T-helper 1 cell treated with Interleukin-12 subunit alpha and Interleukin-12 subunit beta and Interleukin-4 antibody, amounts not matched to agents 30 μg/mL and 1 μg/mL, for 36 hours (primary cell): ENCODE measurements around the gene SNRPA.
"Not testable (repeated sequence)": the region's sequence is repeated elsewhere in the genome, so short reads cannot be mapped to it uniquely, and the experiment has no call there.

ENCODE experiments used
- H3K27ac Mint-ChIP-seq: one replicate; pipeline ENCODE4 v1.8.0; 2021; ENCODE audit warnings: mild to moderate bottlenecking, mixed read lengths
- H3K27me3 Mint-ChIP-seq: one replicate; pipeline ENCODE4 v1.8.0; 2021; ENCODE audit warnings: low read depth, mixed read lengths
- H3K36me3 Mint-ChIP-seq: one replicate; pipeline ENCODE4 v1.8.0; 2021; ENCODE audit warnings: low read depth, mixed read lengths
- H3K4me1 Mint-ChIP-seq: one replicate; pipeline ENCODE4 v1.8.0; 2021; ENCODE audit warnings: low read depth, mixed read lengths
- H3K4me3 Mint-ChIP-seq: one replicate; pipeline ENCODE4 v1.8.0; 2021; ENCODE audit warnings: mild to moderate bottlenecking, moderate library complexity, mixed read lengths
- H3K9me3 Mint-ChIP-seq: one replicate; pipeline ENCODE4 v1.8.0; 2021; ENCODE audit warnings: mixed read lengths

The SNRPA gene

GRCh38 chr19:40771101-40771862 lies 20.3 kb downstream of the SNRPA start:
- peaks cover 14% of the 10 kb centered on the region for H3K36me3 Mint-ChIP-seq
- H3K27ac Mint-ChIP-seq, H3K4me3 Mint-ChIP-seq, H3K27me3 Mint-ChIP-seq, H3K9me3 Mint-ChIP-seq: not testable (repeated sequence)
- H3K4me1 Mint-ChIP-seq: peaks cover 12% of the 10 kb centered on the region

DNA sequence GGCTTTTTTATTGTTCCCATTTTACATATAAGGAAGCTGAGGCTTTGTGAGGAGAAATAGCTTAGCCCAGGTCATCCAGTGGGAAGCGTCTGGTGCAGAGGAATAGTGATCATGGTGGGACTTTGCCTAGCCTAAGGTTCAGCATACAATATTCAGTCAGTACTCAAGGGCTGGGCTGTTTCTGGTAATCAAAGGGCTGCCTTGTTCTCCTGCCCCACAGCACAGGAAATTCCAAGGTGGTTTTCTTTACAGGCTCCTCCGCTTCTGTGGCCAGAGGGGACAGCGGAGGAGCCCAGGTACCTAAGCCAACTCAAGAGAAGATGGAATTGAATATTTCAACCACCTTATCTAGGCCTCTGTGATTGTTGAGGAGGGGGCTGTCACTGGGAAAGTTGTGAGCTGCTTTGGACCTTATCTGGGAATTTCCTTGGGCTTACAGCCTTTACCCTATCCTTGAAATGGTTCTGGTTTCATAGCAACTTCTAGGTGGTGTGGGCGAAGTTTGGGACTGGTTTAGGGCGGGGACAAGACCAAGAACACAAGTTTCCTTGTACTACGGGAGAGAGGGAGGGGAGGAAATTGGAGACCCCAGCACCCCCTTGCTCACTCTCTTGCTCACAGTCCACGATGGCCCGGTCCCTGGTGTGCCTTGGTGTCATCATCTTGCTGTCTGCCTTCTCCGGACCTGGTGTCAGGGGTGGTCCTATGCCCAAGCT lies 24.1 kb downstream of the SNRPA start, which contains the start of gene MIA:
MIA (plus strand) TSS at position 606 of the 716 bp plus-strand sequence; CDS start at position 628, 22 bp downstream.
- Mint-ChIP-seq H3K27ac (peak within 1 kb of the TSS; percentile 69), H3K4me1 (peaks cover 32% of the 10 kb centered on the region), H3K9me3 (peaks cover 7% of the 10 kb centered on the region), H3K27me3 (no peaks in the 10 kb centered on the region), H3K4me3 (no peak within 1 kb of the TSS), H3K36me3 (peaks cover 17% of the 10 kb centered on the region)

- peaks cover 36% of the 10 kb centered on the region for H3K4me1 Mint-ChIP-seq
- H3K36me3 Mint-ChIP-seq: peaks cover 15% of the 10 kb centered on the region
- H3K4me3 Mint-ChIP-seq: no peak overlapping the region
- H3K9me3 Mint-ChIP-seq: peaks cover 7% of the 10 kb centered on the region
- no peaks in the 10 kb centered on the region for H3K27me3 Mint-ChIP-seq
- peak overlapping the region; percentile 69 for H3K27ac Mint-ChIP-seq
Observed at GRCh38 chr19:40775632-40776022, 24.6 kb downstream of the SNRPA start.

DNA sequence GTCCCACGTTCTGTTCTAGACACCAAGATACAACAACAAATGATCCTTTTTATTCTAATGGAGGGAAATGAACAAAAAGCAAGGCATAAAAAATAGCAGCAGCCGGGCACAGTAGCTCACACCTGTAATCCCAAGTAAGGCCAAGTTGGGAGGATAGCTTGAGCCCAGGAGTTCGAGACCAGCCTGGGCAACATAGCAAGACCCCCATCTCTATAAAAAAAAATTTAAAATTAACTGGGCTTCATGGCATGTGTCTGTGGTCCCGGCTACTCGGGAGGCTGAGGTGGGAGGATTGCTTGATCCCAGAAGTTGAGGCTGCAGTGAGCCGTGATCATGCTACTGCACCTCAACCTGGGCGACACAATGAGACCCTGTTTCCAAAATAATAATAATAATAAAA lies 25.4 kb downstream of the SNRPA start:
- Mint-ChIP-seq H3K36me3 (peaks cover 12% of the 10 kb centered on the region), H3K4me1 (peaks cover 35% of the 10 kb centered on the region), H3K27me3 (no peaks in the 10 kb centered on the region), H3K4me3 (no peak overlapping the region), H3K27ac (no peak overlapping the region), H3K9me3 (peaks cover under 1% of the 10 kb centered on the region)

GRCh38 chr19:40776932-40777644 lies 26.1 kb downstream of the SNRPA start:
- Mint-ChIP-seq H3K9me3 (no peaks in the 10 kb centered on the region), H3K4me1 (peaks cover 36% of the 10 kb centered on the region), H3K27me3 (no peaks in the 10 kb centered on the region), H3K36me3 (peaks cover 13% of the 10 kb centered on the region), H3K27ac (peak overlapping the region; percentile 97), H3K4me3 (peak overlapping the region; percentile 92)

DNA sequence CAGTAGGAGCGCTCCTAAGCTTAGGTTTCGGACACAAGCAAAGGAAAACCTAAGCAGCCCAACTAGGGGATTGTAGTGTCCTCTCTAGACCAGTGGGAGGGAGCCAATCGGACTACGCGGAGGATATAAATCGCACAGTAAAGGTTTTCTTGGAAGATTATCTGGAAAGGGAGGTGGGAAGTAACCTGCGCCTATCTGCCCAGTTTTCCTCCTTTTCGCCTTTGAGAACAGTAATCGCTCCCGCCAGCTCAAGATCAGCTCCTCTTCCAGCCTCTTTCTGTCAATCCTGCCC lies 26.6 kb downstream of the SNRPA start:
- peaks cover 36% of the 10 kb centered on the region for H3K4me1 Mint-ChIP-seq
- peak overlapping the region; percentile 97 for H3K27ac Mint-ChIP-seq
- H3K36me3 Mint-ChIP-seq: peaks cover 14% of the 10 kb centered on the region
- no peaks in the 10 kb centered on the region for H3K9me3 Mint-ChIP-seq
- peak overlapping the region; percentile 92 for H3K4me3 Mint-ChIP-seq
- H3K27me3 Mint-ChIP-seq: no peaks in the 10 kb centered on the region

- Mint-ChIP-seq H3K9me3 (no peaks in the 10 kb centered on the region), H3K27ac (peak within 1 kb of the TSS; percentile 97), H3K4me1 (peaks cover 36% of the 10 kb centered on the region), H3K36me3 (peaks cover 14% of the 10 kb centered on the region), H3K27me3 (no peaks in the 10 kb centered on the region), H3K4me3 (peak within 1 kb of the TSS; percentile 92)
Observed at GRCh38 chr19:40777937-40778705, 27.1 kb downstream of the SNRPA start, which contains the start of gene RAB4B. RAB4B (plus strand) TSS chr19:40778247; CDS start chr19:40778376, 129 bp downstream.

- H3K4me1 Mint-ChIP-seq: peaks cover 36% of the 10 kb centered on the region
- H3K36me3 Mint-ChIP-seq: peaks cover 16% of the 10 kb centered on the region
Observed at GRCh38 chr19:40778706-40779284, 27.8 kb downstream of the SNRPA start.

DNA sequence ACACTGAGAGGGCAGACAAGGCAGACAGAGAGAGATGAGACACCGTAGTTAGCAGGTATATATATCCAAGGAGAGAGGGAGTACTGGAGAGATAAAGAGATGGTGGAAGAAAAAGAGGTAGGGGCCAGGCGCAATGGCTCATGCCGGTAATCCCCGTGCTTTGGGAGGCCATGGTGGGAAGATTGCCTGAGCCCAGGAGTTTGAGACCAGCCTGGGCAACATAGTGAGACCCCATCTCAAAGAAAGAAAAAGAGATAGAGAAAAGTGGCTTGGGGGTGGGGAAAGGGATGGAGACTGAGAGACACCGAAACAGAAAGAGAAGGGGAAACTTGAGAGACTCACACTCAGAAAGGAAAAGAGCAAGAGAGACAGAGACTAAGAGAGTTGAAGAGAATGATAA lies 29.6 kb downstream of the SNRPA start:
- Mint-ChIP-seq H3K9me3 (no peaks in the 10 kb centered on the region), H3K4me1 (peaks cover 38% of the 10 kb centered on the region), H3K36me3 (peaks cover 21% of the 10 kb centered on the region), H3K27ac (peak overlapping the region; percentile 27), H3K27me3 (no peaks in the 10 kb centered on the region), H3K4me3 (peak overlapping the region; percentile 6)

More at GRCh38 chr19:40778706-40779284, 27.8 kb downstream of the SNRPA start:
- Mint-ChIP-seq H3K27ac (peak overlapping the region; percentile 97), H3K27me3 (no peaks in the 10 kb centered on the region), H3K9me3 (no peaks in the 10 kb centered on the region), H3K4me3 (peak overlapping the region; percentile 92)

- Mint-ChIP-seq H3K4me3 (no peak overlapping the region), H3K27ac (no peak overlapping the region), H3K27me3 (no peaks in the 10 kb centered on the region), H3K4me1 (peaks cover 37% of the 10 kb centered on the region), H3K9me3 (no peaks in the 10 kb centered on the region), H3K36me3 (peaks cover 21% of the 10 kb centered on the region)
Observed at GRCh38 chr19:40781140-40781539, 30.1 kb downstream of the SNRPA start.

GRCh38 chr19:40783711-40784110 lies 32.7 kb downstream of the SNRPA start:
- no peak overlapping the region for H3K4me3 Mint-ChIP-seq
- peaks cover 20% of the 10 kb centered on the region for H3K36me3 Mint-ChIP-seq
- H3K4me1 Mint-ChIP-seq: peaks cover 25% of the 10 kb centered on the region
- no peak overlapping the region for H3K27ac Mint-ChIP-seq
- H3K27me3 Mint-ChIP-seq: no peaks in the 10 kb centered on the region
- no peaks in the 10 kb centered on the region for H3K9me3 Mint-ChIP-seq

DNA sequence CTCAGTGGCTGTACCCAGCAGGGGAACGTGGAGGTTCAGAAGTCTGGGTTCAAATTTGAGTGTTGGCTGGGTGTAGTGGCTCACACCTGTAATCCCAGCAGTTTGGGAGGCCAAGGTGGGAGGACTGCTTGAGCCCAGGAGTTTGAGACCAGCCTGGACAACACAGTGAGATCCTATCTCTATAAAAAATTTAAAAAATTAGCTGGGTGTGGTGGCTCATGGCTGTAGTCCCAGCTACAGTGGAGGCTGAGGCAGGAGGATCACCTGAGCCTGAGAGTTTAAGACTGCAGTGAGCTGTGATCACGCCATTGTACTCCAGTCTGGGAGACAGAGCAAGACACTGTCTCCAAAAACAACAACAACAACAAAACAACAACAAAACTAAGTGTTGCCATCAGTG lies 33.1 kb downstream of the SNRPA start:
- peaks cover 21% of the 10 kb centered on the region for H3K4me1 Mint-ChIP-seq
- not testable (repeated sequence) for H3K27ac Mint-ChIP-seq, H3K4me3 Mint-ChIP-seq, H3K9me3 Mint-ChIP-seq, H3K27me3 Mint-ChIP-seq
- peaks cover 20% of the 10 kb centered on the region for H3K36me3 Mint-ChIP-seq

DNA sequence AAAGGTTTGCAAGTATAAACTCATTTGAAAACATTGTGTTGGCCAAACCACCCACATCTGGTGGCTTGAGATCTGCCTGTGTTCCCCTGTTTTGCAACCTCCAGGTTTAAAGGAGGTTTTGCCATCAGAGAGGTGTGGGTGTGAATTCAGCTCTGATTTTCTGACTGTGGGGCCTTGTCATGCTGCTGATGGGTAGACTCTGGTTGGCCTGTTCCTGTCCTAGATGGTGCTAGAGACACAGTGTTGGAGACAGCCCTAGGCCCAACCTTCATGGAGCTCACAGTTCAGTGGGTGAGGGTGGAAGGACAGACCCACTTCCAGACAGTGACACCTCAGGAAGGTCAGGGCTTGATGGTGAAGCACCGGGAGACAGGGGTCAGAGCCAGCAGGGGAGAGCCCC lies 34.5 kb downstream of the SNRPA start:
- Mint-ChIP-seq H3K36me3 (peaks cover 25% of the 10 kb centered on the region), H3K27ac (peak overlapping the region; percentile 31), H3K27me3 (no peaks in the 10 kb centered on the region), H3K4me3 (no peak overlapping the region), H3K9me3 (no peaks in the 10 kb centered on the region), H3K4me1 (peaks cover 15% of the 10 kb centered on the region)
